ENCODE data around the gene EAF1.

The EAF1 gene

GRCh38 chr3:15486979-15487378 lies 59.6 kb downstream of the EAF1 start:
- no peak for DNase-seq

DNA sequence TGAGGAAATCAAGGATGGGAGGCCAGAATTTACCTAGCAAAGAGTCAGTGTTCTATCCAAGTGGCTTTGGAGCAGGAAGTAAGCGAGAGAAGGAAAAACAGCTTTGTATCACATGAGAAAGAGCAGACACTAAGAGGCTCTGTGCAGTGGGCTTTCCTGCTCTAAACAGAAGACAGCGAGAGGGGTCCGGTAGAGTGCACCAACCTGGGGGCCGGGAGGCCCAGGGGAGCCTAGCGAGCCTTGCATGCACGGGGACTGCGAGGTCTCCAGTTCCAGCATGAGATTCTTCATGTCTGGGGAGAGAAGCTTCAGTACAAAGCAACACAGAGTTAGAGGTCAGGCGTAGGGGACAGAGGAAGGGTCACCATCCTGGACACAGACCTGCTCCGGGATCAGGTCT lies 60.6 kb downstream of the EAF1 start:
- no peak for DNase-seq

DNA sequence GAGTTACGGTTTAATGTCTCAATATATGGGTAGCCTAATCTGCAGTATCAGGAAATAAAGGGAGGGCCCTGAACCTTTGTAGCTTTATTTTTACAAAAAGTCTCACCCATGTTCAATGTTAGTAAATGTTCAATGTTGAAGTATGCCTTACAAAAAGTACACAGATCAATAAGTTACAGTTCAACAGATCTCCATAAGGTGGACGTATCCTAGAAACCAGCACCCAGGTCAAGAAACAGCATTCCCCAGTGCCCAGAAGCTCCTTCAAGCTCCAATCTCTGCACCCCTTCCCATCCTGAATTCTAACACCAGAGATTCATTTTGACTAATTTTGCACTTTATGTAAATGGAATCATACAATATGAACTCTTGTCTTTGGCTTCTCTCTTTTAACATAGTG lies 62.8 kb downstream of the EAF1 start:
- DNase-seq, result no peak

DNA sequence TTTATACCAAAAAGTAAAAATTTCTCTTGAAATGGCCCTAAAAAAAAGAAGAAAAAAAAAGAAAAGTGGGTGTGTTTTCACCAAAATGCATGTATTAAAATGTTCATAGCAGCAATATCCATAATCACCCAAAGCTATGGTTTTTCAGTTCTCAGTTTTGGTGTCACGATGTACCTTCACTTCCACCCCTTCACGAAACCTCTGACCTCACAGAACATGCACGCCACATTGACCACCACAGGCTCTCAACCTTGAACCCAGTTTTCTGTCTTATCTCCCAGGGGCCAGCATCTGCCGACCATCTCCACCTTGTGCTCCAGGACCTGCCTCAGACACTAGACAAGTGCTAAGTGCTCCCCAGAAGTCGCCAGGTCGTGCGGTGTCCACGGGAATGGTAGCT lies 63.7 kb downstream of the EAF1 start:
- no peak for DNase-seq
